Cardiac septum (tissue), 1 donor: ENCODE measurements around the gene B3GALT5. TPM values are rescaled to one million over a fixed set of nuclear protein-coding genes. Genes with fewer than 3 reads are reported as not detected.

Source experiments
- DNase-seq: peaks from one replicate; pipeline ENCODE4 v3.0.0-alpha.2; 2020; ENCODE audit warnings: low spot score
- intact Hi-C: fragments of 100-400 bp; cut with DNase I; formaldehyde crosslinking; loops from one replicate; pipeline ENCODE4 v1.14.0; 2022
- total RNA-seq: library from RNA; stranded (reverse); fragmentation: NEBNext Ultra II Directional; extraction: Animal tissue kit (Norgen Biotek cat#: 25700); gene quantifications from one replicate; pipeline ENCODE4 v1.2.1, GENCODE V29; 2021
- donor health status: DM: no; HTN: no; CAD: no.

B3GALT5 gene
- total RNA-seq, 1 donor from 2014 or later, result 0.65 TPM

DNA sequence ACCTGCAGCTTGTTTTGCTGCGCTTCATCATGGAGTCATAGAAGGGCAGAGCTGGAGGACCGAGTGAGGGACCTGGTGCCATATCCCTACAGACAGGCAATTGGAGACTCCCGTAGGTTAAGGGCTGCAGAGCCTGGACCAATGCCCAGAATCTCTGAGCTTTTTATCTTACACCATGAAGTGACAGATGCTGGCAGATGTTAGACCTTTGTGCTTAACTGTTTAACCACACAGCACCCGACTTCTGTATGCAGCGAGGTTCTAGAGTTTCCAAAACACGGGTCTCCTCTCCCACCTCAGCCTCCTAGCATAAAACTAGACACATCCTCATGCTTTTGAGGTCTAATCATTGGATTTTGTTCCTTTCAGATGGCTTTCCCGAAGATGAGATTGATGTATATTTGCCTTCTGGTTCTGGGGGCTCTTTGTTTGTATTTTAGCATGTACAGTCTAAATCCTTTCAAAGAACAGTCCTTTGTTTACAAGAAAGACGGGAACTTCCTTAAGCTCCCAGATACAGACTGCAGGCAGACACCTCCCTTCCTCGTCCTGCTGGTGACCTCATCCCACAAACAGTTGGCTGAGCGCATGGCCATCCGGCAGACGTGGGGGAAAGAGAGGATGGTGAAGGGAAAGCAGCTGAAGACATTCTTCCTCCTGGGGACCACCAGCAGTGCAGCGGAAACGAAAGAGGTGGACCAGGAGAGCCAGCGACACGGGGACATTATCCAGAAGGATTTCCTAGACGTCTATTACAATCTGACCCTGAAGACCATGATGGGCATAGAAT lies 47.6 kb downstream of the B3GALT5 start:
- DNase-seq, result no peak
- intact Hi-C loops, result loop anchor here (2.0 kb wide), 1 partner anchor 16 kb away; no protein-coding TSS in a partner anchor

DNA sequence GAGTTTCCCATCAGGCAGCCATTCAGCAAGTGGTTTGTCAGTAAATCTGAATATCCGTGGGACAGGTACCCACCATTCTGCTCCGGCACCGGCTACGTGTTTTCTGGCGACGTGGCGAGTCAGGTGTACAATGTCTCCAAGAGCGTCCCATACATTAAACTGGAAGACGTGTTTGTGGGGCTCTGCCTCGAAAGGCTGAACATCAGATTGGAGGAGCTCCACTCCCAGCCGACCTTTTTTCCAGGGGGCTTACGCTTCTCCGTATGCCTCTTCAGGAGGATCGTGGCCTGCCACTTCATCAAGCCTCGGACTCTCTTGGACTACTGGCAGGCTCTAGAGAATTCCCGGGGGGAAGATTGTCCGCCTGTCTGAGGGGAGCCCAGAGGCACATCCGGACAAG lies 48.4 kb downstream of the B3GALT5 start:
- intact Hi-C loops, result loop anchor here (2.0 kb wide), 1 partner anchor 16 kb away; no protein-coding TSS in a partner anchor
- no peak for DNase-seq

DNA sequence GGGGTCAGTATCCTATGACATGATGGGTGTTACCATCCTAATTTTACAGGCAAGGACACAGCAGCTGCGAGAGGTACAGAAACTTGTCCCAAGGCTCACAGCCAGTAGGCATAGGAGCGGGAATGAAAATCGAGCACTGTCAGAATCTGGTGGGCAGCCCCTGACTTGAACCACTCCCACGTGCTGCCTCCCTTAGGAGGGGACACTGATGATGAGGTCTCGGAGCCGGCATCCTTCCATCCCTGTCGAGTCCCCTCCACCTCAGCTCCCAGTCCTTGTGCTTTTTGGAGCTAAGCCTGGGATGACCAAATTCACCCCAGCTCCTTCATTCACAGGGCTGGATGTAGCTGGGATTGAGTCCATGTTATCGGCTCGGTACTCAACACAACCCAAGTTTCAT lies 49.0 kb downstream of the B3GALT5 start:
- intact Hi-C loops, result loop anchor here (2.0 kb wide), 1 partner anchor 15 kb away; no protein-coding TSS in a partner anchor
- DNase-seq, result no peak

GRCh38 chr21:39662411-39662953 lies 49.7 kb downstream of the B3GALT5 start:
- intact Hi-C loops, result no loop called here

GRCh38 chr21:39663066-39663465 lies 50.3 kb downstream of the B3GALT5 start:
- DNase-seq, result no peak
- intact Hi-C loops, result no loop called here

More at GRCh38 chr21:39662411-39662953, 49.7 kb downstream of the B3GALT5 start:
- DNase-seq, result no peak

- no peak for DNase-seq
- intact Hi-C loops, result no loop called here
These were observed 51.2 kb downstream of the B3GALT5 start for GRCh38 chr21:39663742-39664492.

DNA sequence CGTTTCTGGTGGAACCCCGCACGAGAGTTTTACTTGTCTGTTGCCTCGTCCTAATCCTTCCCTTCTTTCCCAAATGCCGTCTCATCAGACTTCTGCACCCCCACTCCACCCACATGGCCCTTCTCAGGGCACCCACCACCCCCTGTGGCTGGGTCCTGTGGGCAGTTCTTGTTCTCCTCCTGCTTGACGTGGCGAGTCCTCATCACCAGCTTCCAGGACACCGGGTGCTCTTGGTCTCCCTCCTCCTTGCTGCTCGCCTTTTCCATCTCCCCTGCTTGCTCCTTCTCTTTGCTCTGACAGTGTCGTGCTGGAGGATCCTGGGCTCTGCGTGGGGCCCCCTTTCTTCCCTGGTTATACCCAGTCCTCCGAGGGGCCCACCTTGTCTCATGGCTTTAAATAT lies 51.8 kb downstream of the B3GALT5 start:
- DNase-seq, result no peak
- intact Hi-C loops, result no loop called here

GRCh38 chr21:39666026-39666425 lies 53.3 kb downstream of the B3GALT5 start:
- intact Hi-C loops, result no loop called here
- no peak for DNase-seq

DNA sequence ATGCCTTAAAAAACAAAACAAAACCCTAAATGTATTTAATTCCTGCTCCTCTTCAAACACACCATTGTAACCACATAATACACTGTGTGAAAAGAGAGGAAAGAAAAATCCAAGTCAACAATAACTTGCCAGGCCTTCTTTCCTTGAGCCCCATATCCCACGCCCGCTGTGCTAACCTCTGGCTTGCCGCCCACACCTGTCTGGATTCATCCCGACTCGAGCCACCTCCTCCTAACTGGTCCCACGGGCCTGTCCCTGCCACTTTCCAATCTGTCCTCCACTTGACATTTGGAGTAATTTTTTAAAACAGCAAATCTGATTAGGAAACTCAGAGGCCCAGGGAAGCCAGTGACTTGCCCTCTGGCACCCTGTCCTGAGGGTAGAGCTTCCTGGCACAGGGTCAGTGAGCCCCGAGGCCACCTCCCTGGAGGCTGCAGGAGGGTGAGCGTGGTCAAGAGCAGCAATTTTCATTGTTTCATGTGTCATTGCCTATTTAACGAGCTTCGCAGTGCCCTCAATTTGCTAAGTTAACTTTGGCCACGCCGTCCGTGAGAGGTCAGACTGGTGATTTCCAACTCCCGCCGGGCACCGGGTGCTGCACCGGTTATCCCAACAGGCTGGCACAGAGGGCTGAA lies 54.1 kb downstream of the B3GALT5 start:
- intact Hi-C loops, result no loop called here
- no peak for DNase-seq

DNA sequence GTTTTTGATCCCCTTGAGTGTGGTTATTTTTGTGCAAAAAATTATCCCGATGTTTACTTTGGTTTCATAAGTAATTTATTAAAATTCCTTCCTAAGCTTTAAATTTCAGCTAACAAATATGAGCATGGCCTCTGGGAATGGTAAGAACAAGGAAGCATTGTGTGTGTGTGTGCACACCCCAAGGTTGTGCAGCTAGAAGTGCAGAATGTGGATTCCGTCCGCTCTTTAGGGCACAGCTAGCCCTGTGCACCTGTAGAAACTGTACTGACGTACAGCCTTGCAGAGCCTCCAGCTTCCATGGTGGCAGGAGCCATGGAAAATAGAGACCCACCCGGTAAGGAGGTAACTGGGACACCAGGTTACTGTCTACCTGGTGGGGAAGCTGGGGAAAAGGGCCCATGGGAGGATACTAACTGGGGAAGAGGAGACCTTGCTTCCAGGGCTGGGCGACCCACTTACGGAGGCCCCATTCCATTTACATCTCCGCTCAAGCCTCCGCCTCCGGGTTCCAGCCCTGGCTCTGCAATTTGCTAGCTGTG lies 54.7 kb downstream of the B3GALT5 start:
- DNase-seq, result no peak
- intact Hi-C loops, result no loop called here

GRCh38 chr21:39668369-39668768 lies 55.6 kb downstream of the B3GALT5 start:
- no peak for DNase-seq
- intact Hi-C loops, result no loop called here

GRCh38 chr21:39669485-39669884 lies 56.7 kb downstream of the B3GALT5 start:
- intact Hi-C loops, result no loop called here
- no peak for DNase-seq

DNA sequence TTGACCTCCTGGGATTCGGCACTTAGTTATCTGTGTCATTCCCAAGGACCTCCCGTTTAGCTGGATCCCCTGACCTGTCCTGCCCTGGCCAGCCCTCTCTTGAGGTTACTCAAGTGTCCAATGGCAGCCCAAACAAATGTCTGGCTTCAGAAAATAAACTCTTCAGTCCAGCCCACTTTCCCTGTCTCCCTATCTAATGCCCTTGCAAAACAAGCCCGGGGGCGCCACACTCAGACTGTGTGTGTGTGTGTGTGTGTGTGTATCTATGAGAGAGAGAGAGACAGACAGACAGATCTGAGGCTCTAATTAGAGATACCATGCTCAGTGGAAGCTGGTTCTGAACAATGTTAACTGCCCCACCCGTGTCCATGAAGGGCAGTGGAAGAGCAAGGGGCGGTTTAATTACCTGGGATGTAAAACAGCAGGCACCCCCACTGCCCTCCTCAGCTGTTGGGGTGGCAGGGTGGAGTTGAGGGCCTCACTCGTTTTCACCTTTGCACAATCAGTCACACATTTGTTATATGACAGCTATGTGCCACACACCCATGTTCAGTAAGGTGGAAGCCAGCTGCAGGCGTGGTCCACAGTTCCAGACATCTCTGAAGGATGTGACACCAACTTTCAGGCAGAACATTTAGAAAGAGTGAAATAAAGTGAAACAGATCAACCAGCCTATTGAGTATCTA lies 57.4 kb downstream of the B3GALT5 start:
- no peak for DNase-seq
- intact Hi-C loops, result no loop called here

DNA sequence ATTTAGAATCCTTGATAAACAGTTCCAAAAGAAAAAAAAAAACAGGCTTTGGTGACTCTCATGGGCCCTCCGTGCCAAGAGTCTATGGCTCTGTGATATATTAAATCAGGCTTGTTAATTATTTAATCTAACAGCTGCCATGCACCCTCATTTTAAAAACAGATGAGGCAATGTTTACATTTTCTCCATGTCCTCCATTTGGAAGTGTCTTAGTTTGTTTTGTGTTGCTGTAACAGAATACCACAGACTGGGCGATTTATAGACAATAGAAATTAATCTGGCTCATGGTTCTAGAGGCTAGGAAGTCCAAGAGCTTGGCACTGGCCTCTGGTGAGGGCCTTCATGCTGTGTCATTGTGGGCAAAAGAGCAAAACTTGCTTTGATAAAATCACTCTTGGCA lies 58.0 kb downstream of the B3GALT5 start:
- intact Hi-C loops, result no loop called here
- no peak for DNase-seq

- DNase-seq, result no peak
- intact Hi-C loops, result no loop called here
These were observed 59.2 kb downstream of the B3GALT5 start for GRCh38 chr21:39671986-39672385.

GRCh38 chr21:39673163-39673562 lies 60.4 kb downstream of the B3GALT5 start:
- DNase-seq, result no peak
- intact Hi-C loops, result no loop called here

DNA sequence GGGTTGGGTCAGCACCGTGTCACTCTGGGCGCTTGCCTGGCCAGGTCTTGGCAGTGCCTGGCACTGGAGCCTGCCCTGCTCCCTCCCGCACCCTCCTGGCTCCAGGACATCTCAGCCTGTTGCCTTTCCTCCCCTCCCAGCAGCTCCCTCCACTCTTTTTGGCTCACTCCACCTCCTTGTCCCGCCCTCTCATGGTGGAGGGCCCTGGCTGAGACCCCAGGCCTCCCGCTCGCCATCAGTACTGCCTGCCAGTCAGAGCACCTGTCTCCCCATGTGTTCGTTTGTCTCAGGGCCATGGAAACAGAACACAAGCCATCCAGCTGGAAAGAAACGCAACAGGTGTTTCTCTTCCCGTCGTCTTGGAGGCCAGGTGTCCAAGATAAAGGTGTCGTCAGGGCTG lies 61.0 kb downstream of the B3GALT5 start:
- no peak for DNase-seq
- intact Hi-C loops, result no loop called here

DNA sequence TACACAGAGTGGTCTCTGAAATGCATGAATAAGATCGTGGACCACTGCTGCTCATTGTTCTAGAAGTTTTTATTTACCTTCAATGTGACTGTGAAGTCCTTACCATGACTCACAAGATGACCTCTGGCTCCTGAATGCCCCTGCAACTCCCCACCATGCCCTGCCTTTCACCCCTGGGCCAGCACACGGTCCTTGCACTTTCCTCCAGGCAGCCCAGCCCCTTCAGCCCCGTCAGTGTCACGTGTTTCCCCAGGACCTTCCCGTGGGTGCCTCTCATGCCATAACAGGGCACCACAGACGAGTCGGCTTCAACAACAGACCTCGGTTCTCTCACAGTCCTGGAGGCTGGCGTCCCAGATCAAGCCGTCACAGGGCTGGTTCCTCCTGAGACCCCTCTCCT lies 62.1 kb downstream of the B3GALT5 start:
- DNase-seq, result no peak
- intact Hi-C loops, result no loop called here

- intact Hi-C loops, result no loop called here
These were observed 62.9 kb downstream of the B3GALT5 start for GRCh38 chr21:39675590-39675989.

More at GRCh38 chr21:39675590-39675989, 62.9 kb downstream of the B3GALT5 start:
- no peak for DNase-seq
